T-helper 2 cell (primary cell): ENCODE results near the gene LMAN1L.

Experiments
- DNase-seq, 5 experiments: peaks; one replicate each; pipeline versions ENCODE4 v3.0.0 to v3.0.0-alpha.2; 2012 to 2022
- total RNA-seq, 2 donors: gene quantifications; one replicate each; lab custom pipeline; 2026; lab: John Stamatoyannopoulos, UW

Gene LMAN1L
- total RNA-seq: 0.13 to 0.31 reads per million in 2 donors

GRCh38 chr15:74812533-74812932 is at the start of gene LMAN1L:
Gene LMAN1L (plus strand): TSS chr15:74812835. CDS start chr15:74812855, 20 bp downstream.
- DNase-seq: no peak

- DNase-seq: no peak
Observed at GRCh38 chr15:74763416-74763815, 49.2 kb upstream of the LMAN1L start.

GRCh38 chr15:74767167-74768098 is 45.2 kb upstream of the LMAN1L start:
- DNase-seq: no peak

GRCh38 chr15:74768099-74768770 is 44.4 kb upstream of the LMAN1L start:
- DNase-seq: no peak

- peak in 3 of 5 experiments; percentile 45 to 58 (median 58) for DNase-seq
Observed at GRCh38 chr15:74768771-74769342, 43.8 kb upstream of the LMAN1L start.

GRCh38 chr15:74769463-74770025 is 43.1 kb upstream of the LMAN1L start:
- DNase-seq: no peak

GRCh38 chr15:74770211-74770903 is 42.3 kb upstream of the LMAN1L start:
- no peak for DNase-seq

GRCh38 chr15:74773329-74773728 is 39.3 kb upstream of the LMAN1L start:
- DNase-seq: no peak

- DNase-seq: no peak
Observed at GRCh38 chr15:74773731-74774252, 38.8 kb upstream of the LMAN1L start.

- DNase-seq: no peak
Observed at GRCh38 chr15:74775132-74775562, 37.5 kb upstream of the LMAN1L start.

GRCh38 chr15:74775894-74776293 is 36.7 kb upstream of the LMAN1L start:
- DNase-seq: no peak

- peak in 3 of 5 experiments; percentile 46 to 89 (median 73) for DNase-seq
Observed at GRCh38 chr15:74776821-74777768, 35.5 kb upstream of the LMAN1L start.

- DNase-seq: no peak
Observed at GRCh38 chr15:74777769-74778598, 34.7 kb upstream of the LMAN1L start.

GRCh38 chr15:74778599-74778970 is 34.0 kb upstream of the LMAN1L start:
- DNase-seq: no peak

GRCh38 chr15:74779162-74779648 is 33.4 kb upstream of the LMAN1L start:
- no peak for DNase-seq

GRCh38 chr15:74780523-74781430 is 31.9 kb upstream of the LMAN1L start:
- peak in 3 of 5 experiments; percentile 43 to 89 (median 44) for DNase-seq

- DNase-seq: peak; percentile 61 to 86 (median 76)
Observed at GRCh38 chr15:74781431-74782258, 31.0 kb upstream of the LMAN1L start, which contains the start of gene CSK. Gene CSK (plus strand): TSS chr15:74782080. CDS start chr15:74798298, 16,218 bp downstream.
